Measurements from ENCODE around the gene SLC7A6.
A peak's percentile ranks its signal among the peaks of the same experiment; 100 is the strongest.

SLC7A6 gene

GRCh38 chr16:68264128-68265077 lies at the start of gene SLC7A6:
TSS of gene SLC7A6 (plus strand) at chr16:68264526. CDS start at chr16:68274727, 10,201 bp downstream.
- peak; percentile 17 for DNase-seq

DNA sequence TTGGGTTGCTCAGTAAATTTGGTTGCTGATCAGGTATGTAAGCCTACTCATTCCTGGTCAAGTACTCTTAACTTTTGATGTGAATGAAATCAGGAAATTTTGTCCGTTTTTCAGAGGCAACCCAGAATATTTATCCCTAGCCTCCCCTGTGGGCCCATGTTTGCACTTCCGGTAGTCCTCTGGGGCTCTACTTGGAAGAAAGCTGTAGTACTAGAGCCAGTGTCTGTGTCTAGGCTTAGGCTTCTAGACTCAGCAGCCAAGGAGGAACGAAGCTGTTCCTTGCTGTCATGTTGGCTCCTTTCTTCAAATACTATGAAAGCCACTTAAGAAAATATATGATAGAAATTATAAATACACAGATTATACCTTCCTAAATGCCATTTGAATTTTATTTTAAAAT lies 49.6 kb upstream of the SLC7A6 start:
- DNase-seq = peak; percentile 3

DNA sequence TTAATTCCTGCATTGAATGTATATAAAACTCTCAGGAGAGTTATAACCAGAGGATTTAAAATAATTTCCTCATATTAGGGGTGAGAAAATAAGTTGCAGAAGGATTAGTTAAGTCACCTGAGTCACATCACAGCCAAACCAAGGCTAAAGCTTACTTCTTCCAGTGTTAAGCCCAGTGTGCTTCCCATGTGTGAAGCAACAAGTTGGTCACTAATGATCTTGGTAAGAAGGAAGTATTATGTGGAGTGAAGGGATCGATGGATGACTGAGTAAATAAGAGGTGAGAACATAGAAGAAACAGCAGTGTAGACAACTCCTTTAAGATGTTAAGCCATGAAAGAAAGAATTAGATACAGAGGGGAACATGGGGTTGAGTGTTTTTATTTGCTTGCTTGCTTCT lies 49.0 kb upstream of the SLC7A6 start:
- DNase-seq = no peak

- no peak for DNase-seq
Measured at GRCh38 chr16:68216240-68216639, 48.1 kb upstream of the SLC7A6 start.

DNA sequence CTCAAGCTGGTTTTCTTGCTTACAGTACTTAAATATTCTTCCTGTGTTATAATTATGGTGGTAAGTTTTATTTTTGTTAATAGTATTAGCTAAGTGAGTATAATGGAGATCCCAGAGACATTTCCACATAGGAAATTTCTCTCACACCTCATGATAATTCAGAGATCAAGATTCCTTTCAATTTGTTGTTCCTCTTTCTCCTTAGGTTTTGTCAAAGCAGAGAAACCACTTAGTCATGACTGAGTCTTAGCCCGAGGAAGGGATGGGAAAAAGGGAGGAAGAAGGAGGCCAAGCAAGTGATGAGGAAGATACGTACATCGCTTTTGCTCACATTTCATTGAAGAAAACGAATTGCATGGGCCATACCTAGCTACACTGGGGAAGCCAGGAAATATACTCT lies 46.8 kb upstream of the SLC7A6 start:
- DNase-seq = no peak

DNA sequence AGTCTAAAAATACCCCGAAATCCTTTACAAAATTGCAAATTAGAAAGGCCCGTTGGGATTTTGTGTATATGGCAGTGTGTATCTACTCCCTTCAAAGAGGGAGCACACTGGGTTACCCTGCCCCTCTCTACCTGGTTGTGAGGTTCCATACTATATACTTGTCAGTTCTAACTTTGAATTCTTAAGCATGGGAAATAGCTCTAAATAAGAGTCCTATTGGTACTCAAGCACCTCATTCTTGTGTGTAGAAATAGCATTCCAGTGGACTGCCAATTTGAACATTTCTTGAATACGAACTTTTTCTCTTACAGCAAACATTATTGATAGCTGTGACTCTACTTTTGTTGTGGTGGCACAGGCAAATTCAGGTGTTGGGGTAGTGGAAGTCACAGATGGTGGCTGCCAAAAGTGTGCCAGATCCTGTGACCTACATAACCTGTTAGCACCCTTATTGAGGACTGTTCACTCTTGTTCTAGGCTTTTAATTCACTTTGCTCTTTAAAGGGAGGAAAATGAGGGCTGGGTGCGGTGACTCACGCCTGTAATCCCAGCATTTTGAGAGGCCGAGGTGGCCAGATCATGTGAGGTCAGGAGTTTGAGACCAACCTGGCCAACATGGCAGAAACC lies 44.5 kb upstream of the SLC7A6 start:
- DNase-seq = no peak

DNA sequence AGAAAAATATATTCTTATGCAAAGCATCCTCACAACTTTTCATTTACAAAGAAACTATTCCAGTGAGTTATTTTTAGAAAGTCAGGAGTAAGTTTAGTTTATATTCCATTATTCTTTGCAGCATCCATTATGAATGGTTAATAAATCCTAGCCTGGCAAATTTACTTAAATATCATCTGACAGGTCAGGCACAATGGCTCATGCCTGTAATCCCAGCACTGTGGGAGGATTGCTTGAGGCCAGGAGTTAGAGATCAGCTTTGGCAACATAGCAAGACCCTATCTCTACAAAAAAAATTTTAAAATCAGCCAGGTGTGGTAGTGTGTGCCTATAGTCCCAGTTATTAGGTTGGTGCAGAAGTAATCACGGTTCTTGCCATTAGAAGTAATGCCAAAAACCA lies 41.3 kb upstream of the SLC7A6 start:
- DNase-seq = no peak

DNA sequence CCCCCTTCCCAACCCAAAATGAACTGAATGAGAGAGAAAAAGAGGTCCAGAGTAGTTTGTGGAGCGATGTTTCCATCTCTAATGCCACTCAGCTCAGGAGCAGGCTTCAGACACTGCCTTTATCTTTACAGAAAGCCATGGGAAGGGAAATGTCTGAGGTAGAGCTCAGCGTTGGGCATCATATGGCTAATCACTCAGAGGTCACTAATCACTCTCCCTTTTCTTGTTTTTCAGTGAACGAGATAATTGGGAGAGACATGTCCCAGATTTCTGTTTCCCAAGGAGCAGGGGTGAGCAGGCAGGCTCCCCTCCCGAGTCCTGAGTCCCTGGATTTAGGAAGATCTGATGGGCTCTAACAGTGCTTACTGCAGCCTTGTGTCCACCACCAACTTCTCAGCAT lies 38.2 kb upstream of the SLC7A6 start:
- DNase-seq = no peak

GRCh38 chr16:68227183-68227793 lies 37.0 kb upstream of the SLC7A6 start:
- DNase-seq = no peak

DNA sequence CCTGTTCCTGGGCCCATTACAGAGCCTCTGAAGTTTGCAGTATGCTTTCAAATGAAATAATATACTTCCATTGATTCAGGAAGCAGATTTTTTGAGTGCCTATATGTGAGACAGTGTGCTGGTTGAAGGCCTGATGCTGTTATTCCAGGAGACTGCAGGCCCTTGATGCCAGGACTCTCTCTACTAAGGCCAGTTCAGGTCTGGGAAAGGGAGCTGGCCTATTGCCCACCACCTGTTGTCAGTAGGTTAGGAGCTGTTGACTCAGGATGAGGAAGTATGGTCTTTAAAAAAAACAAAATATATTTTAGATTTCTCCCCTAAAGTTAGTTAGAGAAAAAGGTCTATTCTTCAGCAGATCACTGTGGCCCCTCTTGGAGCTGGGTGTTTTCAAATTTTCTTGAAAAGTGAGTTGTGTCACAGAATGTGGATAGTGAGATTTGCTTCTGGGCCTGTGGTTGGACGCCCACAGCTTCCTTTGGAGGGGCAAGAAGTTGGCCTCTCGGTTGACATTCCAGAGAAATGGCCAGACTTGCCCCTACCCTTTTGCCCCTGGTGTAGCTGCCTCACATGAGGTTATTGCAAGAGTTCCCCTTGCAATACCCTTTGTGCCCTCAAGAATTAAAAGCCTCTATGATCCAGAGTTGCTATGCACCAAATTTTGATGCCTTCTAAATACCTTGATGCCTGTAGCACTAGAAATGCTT lies 36.3 kb upstream of the SLC7A6 start:
- DNase-seq = no peak

- DNase-seq = no peak
Measured at GRCh38 chr16:68228652-68229051, 35.7 kb upstream of the SLC7A6 start.

DNA sequence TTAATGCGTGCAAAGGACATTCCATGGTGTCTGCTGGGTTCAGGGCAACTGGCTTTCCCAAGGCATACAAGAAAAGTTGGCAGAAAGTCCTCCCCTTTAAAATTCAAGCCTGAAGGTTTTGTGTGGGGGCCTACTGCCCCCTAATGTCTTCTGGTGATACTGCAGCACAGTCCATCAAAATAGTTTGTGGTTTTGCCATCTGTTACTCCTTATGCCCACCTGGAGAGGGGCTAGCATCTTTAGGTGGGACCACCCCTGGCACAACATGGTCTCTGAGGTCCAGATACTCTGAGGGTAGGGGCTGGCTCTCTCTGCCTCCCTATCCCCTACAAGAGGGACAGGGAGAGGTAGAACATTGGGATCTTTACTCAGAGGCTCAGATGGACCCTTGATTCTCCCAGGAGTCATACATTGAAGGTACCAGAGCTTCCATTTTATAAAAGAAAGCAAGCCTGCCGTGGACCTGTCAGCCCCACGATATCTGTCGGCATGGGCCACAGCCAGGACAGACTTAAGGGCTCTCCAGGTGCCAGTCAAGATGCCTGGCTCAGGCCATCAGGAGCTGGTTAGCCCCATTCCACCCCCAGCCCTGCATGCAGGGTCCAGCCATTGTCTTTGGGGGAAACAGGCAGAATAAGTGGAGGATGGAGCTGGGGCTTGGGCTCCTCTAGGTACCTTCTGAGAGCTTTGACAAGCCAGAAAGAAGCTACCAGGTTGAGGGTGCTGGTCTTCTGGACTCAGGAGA lies 34.7 kb upstream of the SLC7A6 start:
- DNase-seq = peak; percentile 5

DNA sequence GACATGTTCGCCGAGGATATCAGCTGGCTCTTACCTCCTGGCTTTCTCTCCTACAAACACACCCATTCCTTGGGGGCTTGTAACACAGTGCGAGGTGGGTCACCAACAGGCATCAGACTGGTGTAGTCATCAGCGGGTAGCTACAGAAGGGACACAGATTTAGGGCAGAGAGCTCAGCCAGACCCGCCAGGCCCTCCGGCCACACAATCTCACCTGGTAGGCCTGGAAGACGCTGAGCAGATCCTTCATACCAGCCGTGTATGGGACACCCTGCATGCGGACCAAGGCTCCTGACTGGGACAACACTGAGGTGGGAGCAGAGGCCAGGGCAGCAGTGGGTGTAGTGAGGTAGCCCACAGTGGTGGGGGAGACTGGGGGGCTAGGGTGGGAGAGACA lies 34.2 kb upstream of the SLC7A6 start:
- DNase-seq = no peak

GRCh38 chr16:68230956-68231355 lies 33.4 kb upstream of the SLC7A6 start:
- DNase-seq = no peak

GRCh38 chr16:68231384-68232136 lies 32.8 kb upstream of the SLC7A6 start:
- DNase-seq = no peak

DNA sequence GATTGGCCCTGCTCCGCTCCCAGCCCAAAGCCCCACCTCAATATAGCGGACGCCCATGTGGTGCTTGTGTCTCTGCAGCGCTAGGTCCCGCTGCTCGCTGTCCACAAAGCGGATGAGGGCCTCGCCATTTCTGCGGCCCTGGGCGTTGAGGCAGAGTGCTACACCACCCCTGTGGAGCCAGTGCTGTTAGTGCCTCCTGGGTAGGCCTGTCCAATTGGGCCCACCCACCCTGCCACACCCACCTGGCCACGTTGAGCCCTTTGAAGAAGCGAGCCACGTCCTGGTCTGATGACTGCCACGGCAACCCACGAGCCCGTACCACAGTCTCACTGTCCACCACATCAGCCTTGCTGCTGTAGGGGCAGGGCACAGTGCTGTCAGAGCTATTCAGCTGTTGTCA lies 32.0 kb upstream of the SLC7A6 start:
- no peak for DNase-seq

- DNase-seq = no peak
Measured at GRCh38 chr16:68233085-68233834, 31.1 kb upstream of the SLC7A6 start.

DNA sequence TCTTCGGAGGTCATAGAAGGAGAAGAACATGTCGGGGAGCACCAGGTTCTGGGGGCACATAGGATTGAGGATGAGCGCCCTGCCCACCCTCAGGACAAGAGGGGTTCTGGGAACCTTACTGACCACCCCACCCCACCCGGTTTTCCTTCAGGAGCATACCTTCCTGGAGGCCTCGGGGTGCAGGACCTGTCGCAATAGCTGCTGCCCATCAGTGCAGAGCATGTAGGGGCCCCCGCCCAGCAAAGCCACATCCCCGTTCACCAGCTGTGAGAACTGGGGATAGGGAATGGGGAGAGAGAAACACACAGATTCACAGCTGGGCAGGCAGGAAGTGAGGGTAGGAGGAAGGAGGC lies 30.5 kb upstream of the SLC7A6 start:
- no peak for DNase-seq

GRCh38 chr16:68234188-68235107 lies 29.9 kb upstream of the SLC7A6 start:
- DNase-seq = peak; percentile 80
